ENCODE measurements around the gene SLC24A5.

GRCh38 chr15:48191574-48192225, 70.9 kb downstream of the SLC24A5 start, which contains the start of gene CTXN2:
- TF ChIP-seq CTCF (IDR thresholded peaks at IDR 0.05) (no peak), POLR2AphosphoS5 (IDR thresholded peaks at IDR 0.05) (no peak), POLR2A (IDR thresholded peaks at IDR 0.05) (no peak), EP300 (IDR thresholded peaks at IDR 0.05) (no peak)
